PFSK-1 (cell line): ENCODE data around the gene AAK1.

ENCODE experiments used
- FOXP2 ChIP-seq: optimal IDR thresholded peaks from 2 replicates; pipeline ENCODE3; 2011; ENCODE audit warnings: borderline replicate concordance, control low read depth, inconsistent platforms; ENCODE audit not compliant: insufficient read depth; ENCODE audit errors: extremely low read length, extremely low read depth
- POLR2AphosphoS5 ChIP-seq: IDR thresholded peaks from 2 replicates; pipeline ENCODE4 v1.6.1; 2012; ENCODE audit warnings: low read depth, mild to moderate bottlenecking, control low read depth, low read length, moderate library complexity
- SIN3A ChIP-seq: IDR thresholded peaks from 2 replicates; pipeline ENCODE4 v1.6.1; 2012; ENCODE audit warnings: mild to moderate bottlenecking, low read length, moderate library complexity, borderline replicate concordance; ENCODE audit not compliant: insufficient read depth
- TAF1 ChIP-seq: IDR thresholded peaks from 2 replicates; pipeline ENCODE4 v1.6.1; 2012; ENCODE audit warnings: low read length, control low read depth, borderline replicate concordance; ENCODE audit not compliant: insufficient read depth
- TF ChIP-seq, protein P1 (sequence below), 2 experiments: IDR thresholded peaks; 2 replicates each; pipeline versions ENCODE4 v1.6.1 to v1.8.0; 2011 to 2012; ENCODE audit warnings: low read depth in 2 of 2, low read length in 2 of 2, control low read depth in 1 of 2, inconsistent platforms in 1 of 2, mild to moderate bottlenecking in 1 of 2, moderate library complexity in 1 of 2; ENCODE audit not compliant: insufficient read depth in 1 of 2

GRCh38 chr2:69628325-69629021 lies 15.1 kb downstream of the AAK1 start:
- no peak for TF ChIP-seq POLR2AphosphoS5
- TF ChIP-seq TAF1, result no peak
- TF ChIP-seq, protein P1, sequence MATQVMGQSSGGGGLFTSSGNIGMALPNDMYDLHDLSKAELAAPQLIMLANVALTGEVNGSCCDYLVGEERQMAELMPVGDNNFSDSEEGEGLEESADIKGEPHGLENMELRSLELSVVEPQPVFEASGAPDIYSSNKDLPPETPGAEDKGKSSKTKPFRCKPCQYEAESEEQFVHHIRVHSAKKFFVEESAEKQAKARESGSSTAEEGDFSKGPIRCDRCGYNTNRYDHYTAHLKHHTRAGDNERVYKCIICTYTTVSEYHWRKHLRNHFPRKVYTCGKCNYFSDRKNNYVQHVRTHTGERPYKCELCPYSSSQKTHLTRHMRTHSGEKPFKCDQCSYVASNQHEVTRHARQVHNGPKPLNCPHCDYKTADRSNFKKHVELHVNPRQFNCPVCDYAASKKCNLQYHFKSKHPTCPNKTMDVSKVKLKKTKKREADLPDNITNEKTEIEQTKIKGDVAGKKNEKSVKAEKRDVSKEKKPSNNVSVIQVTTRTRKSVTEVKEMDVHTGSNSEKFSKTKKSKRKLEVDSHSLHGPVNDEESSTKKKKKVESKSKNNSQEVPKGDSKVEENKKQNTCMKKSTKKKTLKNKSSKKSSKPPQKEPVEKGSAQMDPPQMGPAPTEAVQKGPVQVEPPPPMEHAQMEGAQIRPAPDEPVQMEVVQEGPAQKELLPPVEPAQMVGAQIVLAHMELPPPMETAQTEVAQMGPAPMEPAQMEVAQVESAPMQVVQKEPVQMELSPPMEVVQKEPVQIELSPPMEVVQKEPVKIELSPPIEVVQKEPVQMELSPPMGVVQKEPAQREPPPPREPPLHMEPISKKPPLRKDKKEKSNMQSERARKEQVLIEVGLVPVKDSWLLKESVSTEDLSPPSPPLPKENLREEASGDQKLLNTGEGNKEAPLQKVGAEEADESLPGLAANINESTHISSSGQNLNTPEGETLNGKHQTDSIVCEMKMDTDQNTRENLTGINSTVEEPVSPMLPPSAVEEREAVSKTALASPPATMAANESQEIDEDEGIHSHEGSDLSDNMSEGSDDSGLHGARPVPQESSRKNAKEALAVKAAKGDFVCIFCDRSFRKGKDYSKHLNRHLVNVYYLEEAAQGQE (IDR thresholded peaks at IDR 0.05; ENCODE audit: insufficient read depth in 1 of 2, low read depth in 2 of 2, low read length in 2 of 2), result no peak
- no peak for TF ChIP-seq SIN3A
- TF ChIP-seq FOXP2, result no peak
